DOHH2 (cell line): Measurements from ENCODE around the gene KCNJ1.

Experiments used
- CTCF ChIP-seq: fragments of 200-600 bp; sonication (generic); IDR thresholded peaks from one replicate; pipeline ENCODE4 v1.5.1; 2014; ENCODE audit warnings: antibody characterized with exemption, mild to moderate bottlenecking, low read depth, low read length; ENCODE audit not compliant: poor library complexity, severe bottlenecking
- EZH2phosphoT487 ChIP-seq: fragments of 200-600 bp; sonication (generic); IDR thresholded peaks from 2 replicates; pipeline ENCODE4 v1.6.1; 2017; ENCODE audit warnings: borderline replicate concordance, mild to moderate bottlenecking, antibody characterized with exemption, low read length, moderate library complexity, mixed read lengths

- TF ChIP-seq CTCF: no peak
- TF ChIP-seq EZH2phosphoT487: no peak
These were observed 6.3 kb downstream of the KCNJ1 start for GRCh38 chr11:128860571-128861361.
